WTC11 (cell line): ENCODE results near the gene RIC8B. TPM values are rescaled to one million over a fixed set of nuclear protein-coding genes. Genes with fewer than 3 reads are reported as not detected.

ENCODE experiments used
- ATAC-seq: fragments of 200-7000 bp; cut with Tn5 transposase; 2 replicates; pipeline ENCODE4 v1.10.0; 2021; ENCODE audit warnings: mild to moderate bottlenecking, moderate library complexity
- CTCF ChIA-PET: fragments of 300-600 bp; sonication (Branson Sonifier 250); formaldehyde crosslinking; loops from one replicate; lab custom pipeline; 2021; ENCODE audit warnings: antibody characterized with exemption; lab: Charles Lee
- POLR2A ChIA-PET: fragments of 350-600 bp; sonication (Branson Sonifier 250); formaldehyde crosslinking; loops from one replicate; lab custom pipeline; 2021; ENCODE audit warnings: antibody characterized with exemption; lab: Charles Lee
- DNase-seq: peaks from one replicate; pipeline ENCODE4 v3.0.0; 2021; ENCODE audit warnings: low spot score
- H3K27ac Mint-ChIP-seq: 2 replicates; pipeline ENCODE4 v1.8.0; 2021; ENCODE audit warnings: mixed read lengths
- H3K27me3 Mint-ChIP-seq: 2 replicates; pipeline ENCODE4 v1.8.0; 2021; ENCODE audit warnings: low read depth, mild to moderate bottlenecking, moderate library complexity, mixed read lengths
- H3K36me3 Mint-ChIP-seq: 2 replicates; pipeline ENCODE4 v1.8.0; 2021; ENCODE audit warnings: mixed read lengths
- H3K4me1 Mint-ChIP-seq: 2 replicates; pipeline ENCODE4 v1.8.0; 2022; ENCODE audit warnings: mixed read lengths
- H3K4me3 Mint-ChIP-seq: 2 replicates; pipeline ENCODE4 v1.8.0; 2021; ENCODE audit warnings: mild to moderate bottlenecking, moderate library complexity, mixed read lengths
- H3K9me3 Mint-ChIP-seq: 2 replicates; pipeline ENCODE4 v1.8.0; 2021; ENCODE audit warnings: mixed read lengths
- CREM ChIP-seq: sonication (generic); formaldehyde crosslinking; IDR thresholded peaks from 2 replicates; pipeline ENCODE4 v1.8.1; 2022; ENCODE audit warnings: mild to moderate bottlenecking, missing genetic modification reagents, moderate library complexity
- EMX1 ChIP-seq: fragments of 250-450 bp; sonication (Bioruptor Pico); IDR thresholded peaks from 2 replicates; pipeline ENCODE4 v1.8.0; 2021; ENCODE audit warnings: mild to moderate bottlenecking
- GRHL2 ChIP-seq: fragments of 250-450 bp; sonication (Bioruptor Pico); IDR thresholded peaks from 2 replicates; pipeline ENCODE4 v1.8.0; 2022; ENCODE audit warnings: mild to moderate bottlenecking, moderate library complexity; ENCODE audit not compliant: insufficient replicate concordance, severe bottlenecking
- IRF2 ChIP-seq: sonication (generic); formaldehyde crosslinking; IDR thresholded peaks from 2 replicates; pipeline ENCODE4 v1.8.0; 2022; ENCODE audit warnings: low read depth, missing genetic modification reagents, borderline replicate concordance
- JAZF1 ChIP-seq: fragments of 250-450 bp; sonication (Bioruptor Pico); IDR thresholded peaks from 2 replicates; pipeline ENCODE4 v1.9.0; 2021; ENCODE audit warnings: moderate library complexity, mild to moderate bottlenecking, inconsistent platforms
- KAT7 ChIP-seq: sonication (generic); formaldehyde crosslinking; IDR thresholded peaks from 2 replicates; pipeline ENCODE4 v1.8.1; 2023; ENCODE audit warnings: missing genetic modification reagents, mild to moderate bottlenecking, borderline replicate concordance
- RELA ChIP-seq: sonication (generic); formaldehyde crosslinking; IDR thresholded peaks from 2 replicates; pipeline ENCODE4 v1.8.1; 2022; ENCODE audit warnings: missing genetic modification reagents, mild to moderate bottlenecking, borderline replicate concordance
- SMAD3 ChIP-seq: sonication (generic); formaldehyde crosslinking; IDR thresholded peaks from 2 replicates; pipeline ENCODE4 v1.8.0; 2022; ENCODE audit warnings: missing genetic modification reagents, mild to moderate bottlenecking, borderline replicate concordance
- SP1 ChIP-seq: sonication (generic); formaldehyde crosslinking; conservative IDR thresholded peaks from 2 replicates; pipeline ENCODE4 v1.8.1; 2022; ENCODE audit warnings: missing genetic modification reagents
- total RNA-seq: library from RNA; stranded (reverse); gene quantifications from 3 replicates; pipeline ENCODE4 v1.2.3, GENCODE V29; 2021
- TF ChIP-seq, protein P1 (sequence below): fragments of 200-600 bp; IDR thresholded peaks from 2 replicates; pipeline ENCODE4 v1.8.0; 2022; ENCODE audit warnings: antibody characterized with exemption
- TF ChIP-seq, protein P2 (sequence below): sonication (generic); formaldehyde crosslinking; IDR thresholded peaks from 2 replicates; pipeline ENCODE4 v1.8.0; 2023; ENCODE audit warnings: missing genetic modification reagents, mild to moderate bottlenecking, borderline replicate concordance
- TF ChIP-seq, protein P3 (sequence below): sonication (generic); formaldehyde crosslinking; conservative IDR thresholded peaks from 2 replicates; pipeline ENCODE4 v1.8.1; 2023; ENCODE audit warnings: mild to moderate bottlenecking, low read depth, missing genetic modification reagents, moderate library complexity
- TF ChIP-seq, protein P4 (sequence below): sonication (generic); formaldehyde crosslinking; IDR thresholded peaks from 2 replicates; pipeline ENCODE4 v1.8.1; 2022; ENCODE audit warnings: low read depth, mild to moderate bottlenecking, moderate library complexity, missing genetic modification reagents, borderline replicate concordance
- TF ChIP-seq, protein P5 (sequence below): sonication (generic); formaldehyde crosslinking; conservative IDR thresholded peaks from 2 replicates; pipeline ENCODE4 v1.8.1; 2022; ENCODE audit warnings: mild to moderate bottlenecking, missing genetic modification reagents
- TF ChIP-seq, protein P6 (sequence below): sonication (generic); formaldehyde crosslinking; IDR thresholded peaks from 2 replicates; pipeline ENCODE4 v1.8.1; 2023; ENCODE audit warnings: mild to moderate bottlenecking, missing genetic modification reagents
- TF ChIP-seq, protein P7 (sequence below): sonication (generic); formaldehyde crosslinking; IDR thresholded peaks from 2 replicates; pipeline ENCODE4 v1.8.0; 2023; ENCODE audit warnings: missing genetic modification reagents

Gene RIC8B
- total RNA-seq, 1 experiment from 2014 or later, result 20.2 TPM

DNA sequence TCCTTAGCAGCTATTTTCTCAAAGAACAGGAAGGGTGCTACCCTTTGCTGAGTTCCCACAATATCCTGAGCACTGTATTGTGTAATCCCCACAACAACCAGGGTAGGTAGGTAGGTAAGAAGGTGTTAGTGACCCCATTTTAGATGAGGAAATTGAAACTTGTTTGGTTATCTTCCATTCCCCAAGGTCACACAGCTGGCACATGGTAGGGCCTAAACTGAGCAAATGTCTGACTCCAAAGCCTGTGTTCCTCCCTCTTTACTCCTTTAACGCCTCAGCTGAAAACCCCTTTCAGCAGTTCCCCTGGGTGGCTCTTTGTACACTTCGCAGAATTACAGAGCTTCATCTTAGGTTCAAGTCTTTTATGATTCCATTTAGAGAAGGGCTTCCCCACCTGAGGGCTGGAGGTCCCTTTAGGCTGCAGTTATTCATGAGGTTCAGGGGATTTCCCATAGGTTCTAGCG, 26.5 kb upstream of the RIC8B start:
- no peak overlapping the region for H3K27ac Mint-ChIP-seq
- peaks cover 20% of the 10 kb centered on the region for H3K4me1 Mint-ChIP-seq
- no peak for ATAC-seq
- H3K36me3 Mint-ChIP-seq, result no peaks in the 10 kb centered on the region
- H3K9me3 Mint-ChIP-seq, result peaks cover 10% of the 10 kb centered on the region
- no peak for DNase-seq
- TF ChIP-seq, protein P1, sequence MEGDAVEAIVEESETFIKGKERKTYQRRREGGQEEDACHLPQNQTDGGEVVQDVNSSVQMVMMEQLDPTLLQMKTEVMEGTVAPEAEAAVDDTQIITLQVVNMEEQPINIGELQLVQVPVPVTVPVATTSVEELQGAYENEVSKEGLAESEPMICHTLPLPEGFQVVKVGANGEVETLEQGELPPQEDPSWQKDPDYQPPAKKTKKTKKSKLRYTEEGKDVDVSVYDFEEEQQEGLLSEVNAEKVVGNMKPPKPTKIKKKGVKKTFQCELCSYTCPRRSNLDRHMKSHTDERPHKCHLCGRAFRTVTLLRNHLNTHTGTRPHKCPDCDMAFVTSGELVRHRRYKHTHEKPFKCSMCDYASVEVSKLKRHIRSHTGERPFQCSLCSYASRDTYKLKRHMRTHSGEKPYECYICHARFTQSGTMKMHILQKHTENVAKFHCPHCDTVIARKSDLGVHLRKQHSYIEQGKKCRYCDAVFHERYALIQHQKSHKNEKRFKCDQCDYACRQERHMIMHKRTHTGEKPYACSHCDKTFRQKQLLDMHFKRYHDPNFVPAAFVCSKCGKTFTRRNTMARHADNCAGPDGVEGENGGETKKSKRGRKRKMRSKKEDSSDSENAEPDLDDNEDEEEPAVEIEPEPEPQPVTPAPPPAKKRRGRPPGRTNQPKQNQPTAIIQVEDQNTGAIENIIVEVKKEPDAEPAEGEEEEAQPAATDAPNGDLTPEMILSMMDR, result no peak
- TF ChIP-seq EMX1 (CRISPR knock-in tag), result no peak
- no peak for TF ChIP-seq IRF2 (CRISPR knock-in tag)
- TF ChIP-seq, protein P2, sequence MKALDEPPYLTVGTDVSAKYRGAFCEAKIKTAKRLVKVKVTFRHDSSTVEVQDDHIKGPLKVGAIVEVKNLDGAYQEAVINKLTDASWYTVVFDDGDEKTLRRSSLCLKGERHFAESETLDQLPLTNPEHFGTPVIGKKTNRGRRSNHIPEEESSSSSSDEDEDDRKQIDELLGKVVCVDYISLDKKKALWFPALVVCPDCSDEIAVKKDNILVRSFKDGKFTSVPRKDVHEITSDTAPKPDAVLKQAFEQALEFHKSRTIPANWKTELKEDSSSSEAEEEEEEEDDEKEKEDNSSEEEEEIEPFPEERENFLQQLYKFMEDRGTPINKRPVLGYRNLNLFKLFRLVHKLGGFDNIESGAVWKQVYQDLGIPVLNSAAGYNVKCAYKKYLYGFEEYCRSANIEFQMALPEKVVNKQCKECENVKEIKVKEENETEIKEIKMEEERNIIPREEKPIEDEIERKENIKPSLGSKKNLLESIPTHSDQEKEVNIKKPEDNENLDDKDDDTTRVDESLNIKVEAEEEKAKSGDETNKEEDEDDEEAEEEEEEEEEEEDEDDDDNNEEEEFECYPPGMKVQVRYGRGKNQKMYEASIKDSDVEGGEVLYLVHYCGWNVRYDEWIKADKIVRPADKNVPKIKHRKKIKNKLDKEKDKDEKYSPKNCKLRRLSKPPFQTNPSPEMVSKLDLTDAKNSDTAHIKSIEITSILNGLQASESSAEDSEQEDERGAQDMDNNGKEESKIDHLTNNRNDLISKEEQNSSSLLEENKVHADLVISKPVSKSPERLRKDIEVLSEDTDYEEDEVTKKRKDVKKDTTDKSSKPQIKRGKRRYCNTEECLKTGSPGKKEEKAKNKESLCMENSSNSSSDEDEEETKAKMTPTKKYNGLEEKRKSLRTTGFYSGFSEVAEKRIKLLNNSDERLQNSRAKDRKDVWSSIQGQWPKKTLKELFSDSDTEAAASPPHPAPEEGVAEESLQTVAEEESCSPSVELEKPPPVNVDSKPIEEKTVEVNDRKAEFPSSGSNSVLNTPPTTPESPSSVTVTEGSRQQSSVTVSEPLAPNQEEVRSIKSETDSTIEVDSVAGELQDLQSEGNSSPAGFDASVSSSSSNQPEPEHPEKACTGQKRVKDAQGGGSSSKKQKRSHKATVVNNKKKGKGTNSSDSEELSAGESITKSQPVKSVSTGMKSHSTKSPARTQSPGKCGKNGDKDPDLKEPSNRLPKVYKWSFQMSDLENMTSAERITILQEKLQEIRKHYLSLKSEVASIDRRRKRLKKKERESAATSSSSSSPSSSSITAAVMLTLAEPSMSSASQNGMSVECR (CRISPR knock-in tag), result no peak
- TF ChIP-seq, protein P3, sequence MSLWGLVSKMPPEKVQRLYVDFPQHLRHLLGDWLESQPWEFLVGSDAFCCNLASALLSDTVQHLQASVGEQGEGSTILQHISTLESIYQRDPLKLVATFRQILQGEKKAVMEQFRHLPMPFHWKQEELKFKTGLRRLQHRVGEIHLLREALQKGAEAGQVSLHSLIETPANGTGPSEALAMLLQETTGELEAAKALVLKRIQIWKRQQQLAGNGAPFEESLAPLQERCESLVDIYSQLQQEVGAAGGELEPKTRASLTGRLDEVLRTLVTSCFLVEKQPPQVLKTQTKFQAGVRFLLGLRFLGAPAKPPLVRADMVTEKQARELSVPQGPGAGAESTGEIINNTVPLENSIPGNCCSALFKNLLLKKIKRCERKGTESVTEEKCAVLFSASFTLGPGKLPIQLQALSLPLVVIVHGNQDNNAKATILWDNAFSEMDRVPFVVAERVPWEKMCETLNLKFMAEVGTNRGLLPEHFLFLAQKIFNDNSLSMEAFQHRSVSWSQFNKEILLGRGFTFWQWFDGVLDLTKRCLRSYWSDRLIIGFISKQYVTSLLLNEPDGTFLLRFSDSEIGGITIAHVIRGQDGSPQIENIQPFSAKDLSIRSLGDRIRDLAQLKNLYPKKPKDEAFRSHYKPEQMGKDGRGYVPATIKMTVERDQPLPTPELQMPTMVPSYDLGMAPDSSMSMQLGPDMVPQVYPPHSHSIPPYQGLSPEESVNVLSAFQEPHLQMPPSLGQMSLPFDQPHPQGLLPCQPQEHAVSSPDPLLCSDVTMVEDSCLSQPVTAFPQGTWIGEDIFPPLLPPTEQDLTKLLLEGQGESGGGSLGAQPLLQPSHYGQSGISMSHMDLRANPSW (CRISPR knock-in tag), result no peak
- no peak for TF ChIP-seq RELA (CRISPR knock-in tag)
- no peak for TF ChIP-seq SP1 (CRISPR knock-in tag)
- TF ChIP-seq, protein P4, sequence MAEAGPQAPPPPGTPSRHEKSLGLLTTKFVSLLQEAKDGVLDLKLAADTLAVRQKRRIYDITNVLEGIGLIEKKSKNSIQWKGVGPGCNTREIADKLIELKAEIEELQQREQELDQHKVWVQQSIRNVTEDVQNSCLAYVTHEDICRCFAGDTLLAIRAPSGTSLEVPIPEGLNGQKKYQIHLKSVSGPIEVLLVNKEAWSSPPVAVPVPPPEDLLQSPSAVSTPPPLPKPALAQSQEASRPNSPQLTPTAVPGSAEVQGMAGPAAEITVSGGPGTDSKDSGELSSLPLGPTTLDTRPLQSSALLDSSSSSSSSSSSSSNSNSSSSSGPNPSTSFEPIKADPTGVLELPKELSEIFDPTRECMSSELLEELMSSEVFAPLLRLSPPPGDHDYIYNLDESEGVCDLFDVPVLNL (CRISPR knock-in tag), result no peak
- TF ChIP-seq CREM, result no peak
- TF ChIP-seq, protein P5, sequence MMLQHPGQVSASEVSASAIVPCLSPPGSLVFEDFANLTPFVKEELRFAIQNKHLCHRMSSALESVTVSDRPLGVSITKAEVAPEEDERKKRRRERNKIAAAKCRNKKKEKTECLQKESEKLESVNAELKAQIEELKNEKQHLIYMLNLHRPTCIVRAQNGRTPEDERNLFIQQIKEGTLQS, result no peak
- no peak for TF ChIP-seq KAT7 (CRISPR knock-in tag)
- TF ChIP-seq SMAD3 (CRISPR knock-in tag), result no peak
- TF ChIP-seq, protein P6, sequence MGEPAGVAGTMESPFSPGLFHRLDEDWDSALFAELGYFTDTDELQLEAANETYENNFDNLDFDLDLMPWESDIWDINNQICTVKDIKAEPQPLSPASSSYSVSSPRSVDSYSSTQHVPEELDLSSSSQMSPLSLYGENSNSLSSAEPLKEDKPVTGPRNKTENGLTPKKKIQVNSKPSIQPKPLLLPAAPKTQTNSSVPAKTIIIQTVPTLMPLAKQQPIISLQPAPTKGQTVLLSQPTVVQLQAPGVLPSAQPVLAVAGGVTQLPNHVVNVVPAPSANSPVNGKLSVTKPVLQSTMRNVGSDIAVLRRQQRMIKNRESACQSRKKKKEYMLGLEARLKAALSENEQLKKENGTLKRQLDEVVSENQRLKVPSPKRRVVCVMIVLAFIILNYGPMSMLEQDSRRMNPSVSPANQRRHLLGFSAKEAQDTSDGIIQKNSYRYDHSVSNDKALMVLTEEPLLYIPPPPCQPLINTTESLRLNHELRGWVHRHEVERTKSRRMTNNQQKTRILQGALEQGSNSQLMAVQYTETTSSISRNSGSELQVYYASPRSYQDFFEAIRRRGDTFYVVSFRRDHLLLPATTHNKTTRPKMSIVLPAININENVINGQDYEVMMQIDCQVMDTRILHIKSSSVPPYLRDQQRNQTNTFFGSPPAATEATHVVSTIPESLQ (CRISPR knock-in tag), result no peak
- TF ChIP-seq JAZF1 (CRISPR knock-in tag), result no peak
- TF ChIP-seq, protein P7, sequence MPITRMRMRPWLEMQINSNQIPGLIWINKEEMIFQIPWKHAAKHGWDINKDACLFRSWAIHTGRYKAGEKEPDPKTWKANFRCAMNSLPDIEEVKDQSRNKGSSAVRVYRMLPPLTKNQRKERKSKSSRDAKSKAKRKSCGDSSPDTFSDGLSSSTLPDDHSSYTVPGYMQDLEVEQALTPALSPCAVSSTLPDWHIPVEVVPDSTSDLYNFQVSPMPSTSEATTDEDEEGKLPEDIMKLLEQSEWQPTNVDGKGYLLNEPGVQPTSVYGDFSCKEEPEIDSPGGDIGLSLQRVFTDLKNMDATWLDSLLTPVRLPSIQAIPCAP, result no peak
- TF ChIP-seq GRHL2, result no peak
- no peak overlapping the region for H3K4me3 Mint-ChIP-seq
- POLR2A ChIA-PET, result no interaction called here
- CTCF ChIA-PET, result no interaction called here
- H3K27me3 Mint-ChIP-seq, result no peaks in the 10 kb centered on the region
